ENCODE measurements around the gene DNAH14. TPM values are rescaled to one million over a fixed set of nuclear protein-coding genes. Genes with fewer than 3 reads are reported as not detected.
A peak's percentile ranks its signal among the peaks of the same experiment; 100 is the strongest.

Gene DNAH14
- total and polyA plus RNA-seq, 2 of the 13 experiments (the other 11 are each of a cell fraction or from before 2014, with no cell fraction given) = 4.5 to 27.5 TPM

- 0 out of 2 replicates have a peak, but pooled peaks have one; percentile 51 for TF ChIP-seq ZNF605 (CRISPR knock-in tag; IDR thresholded peaks at IDR 0.05)
- peak; percentile 70; the same call in 1 of the 2 replicates for TF ChIP-seq ZNF609 (CRISPR knock-in tag; IDR thresholded peaks at IDR 0.05; ENCODE audit: borderline replicate concordance)
- peak; percentile 95 for TF ChIP-seq ZSCAN31 (CRISPR knock-in tag; IDR thresholded peaks at IDR 0.05; ENCODE audit: low read depth)
- TF ChIP-seq ZNF260 (CRISPR knock-in tag; IDR thresholded peaks at IDR 0.05; ENCODE audit: borderline replicate concordance, low read depth) = no peak
- TF ChIP-seq ZNF589 (CRISPR knock-in tag; conservative IDR thresholded peaks at IDR 0.05) = 0 out of 2 replicates have a peak, but pooled peaks have one; percentile 61
- TF ChIP-seq ZNF556 (CRISPR knock-in tag; IDR thresholded peaks at IDR 0.05; ENCODE audit: borderline replicate concordance) = peak; percentile 64; the same call in 1 of the 2 replicates
- TF ChIP-seq U2AF2 (IDR thresholded peaks at IDR 0.05; ENCODE audit: low read depth, low read length) = no peak
- TF ChIP-seq YEATS4 (CRISPR knock-in tag; IDR thresholded peaks at IDR 0.05; ENCODE audit: borderline replicate concordance) = peak; percentile 97
- TF ChIP-seq ZNF230 (CRISPR knock-in tag; IDR thresholded peaks at IDR 0.05) = peak; percentile 77; the same call in 1 of the 2 replicates
- no peak; the same call in 1 of the 2 replicates for TF ChIP-seq HNF1A (IDR thresholded peaks at IDR 0.05; ENCODE audit: low read depth)
- peak; percentile 50; the same call in 1 of the 2 replicates for TF ChIP-seq HNF1A (CRISPR knock-in tag; IDR thresholded peaks at IDR 0.05; ENCODE audit: borderline replicate concordance)
- peak; percentile 79 for TF ChIP-seq TARDBP (CRISPR knock-in tag; IDR thresholded peaks at IDR 0.05)
- peak; percentile 98 for TF ChIP-seq ZNF598 (CRISPR knock-in tag; IDR thresholded peaks at IDR 0.05; ENCODE audit: borderline replicate concordance)
- TF ChIP-seq ZNF543 (CRISPR knock-in tag; IDR thresholded peaks at IDR 0.05) = 0 out of 2 replicates have a peak, but pooled peaks have one; percentile 57
- TF ChIP-seq THAP8 (CRISPR knock-in tag; IDR thresholded peaks at IDR 0.05; ENCODE audit: borderline replicate concordance) = 0 out of 2 replicates have a peak, but pooled peaks have one; percentile 82
- TF ChIP-seq KLF12 (CRISPR knock-in tag; IDR thresholded peaks at IDR 0.05; ENCODE audit: borderline replicate concordance) = peak; percentile 95
These were observed at the start of gene DNAH14 (continued) for GRCh38 chr1:224929335-224930237.
